ENCODE results near the gene GRM4.

The GRM4 gene

DNA sequence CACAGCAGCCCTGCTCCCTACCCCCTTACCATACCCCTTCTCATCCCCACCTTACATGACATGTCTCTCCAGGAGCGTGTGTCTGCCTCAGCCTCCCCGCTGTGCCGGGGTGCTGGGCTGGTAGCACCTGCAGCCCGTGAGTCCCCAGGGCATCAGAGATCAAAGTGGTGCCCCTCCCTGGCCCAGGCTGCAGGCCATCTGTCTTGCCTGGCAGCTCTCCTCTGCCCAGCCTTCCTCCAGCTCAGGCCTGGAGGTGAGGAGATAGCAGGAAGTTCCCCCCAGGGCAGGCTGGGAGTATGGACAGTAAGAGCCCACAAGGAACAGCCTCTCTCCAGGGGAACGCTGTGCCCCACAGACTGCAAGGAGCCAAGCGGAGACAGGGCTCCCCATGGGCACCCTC lies 35.3 kb downstream of the GRM4 start:
- DNase-seq (ENCODE audit: low read depth in 2 of 3, low spot score in 1 of 3): no peak

GRCh38 chr6:34108176-34108575 lies 37.7 kb downstream of the GRM4 start:
- no peak for DNase-seq (ENCODE audit: low read depth in 2 of 3, low spot score in 1 of 3)

DNA sequence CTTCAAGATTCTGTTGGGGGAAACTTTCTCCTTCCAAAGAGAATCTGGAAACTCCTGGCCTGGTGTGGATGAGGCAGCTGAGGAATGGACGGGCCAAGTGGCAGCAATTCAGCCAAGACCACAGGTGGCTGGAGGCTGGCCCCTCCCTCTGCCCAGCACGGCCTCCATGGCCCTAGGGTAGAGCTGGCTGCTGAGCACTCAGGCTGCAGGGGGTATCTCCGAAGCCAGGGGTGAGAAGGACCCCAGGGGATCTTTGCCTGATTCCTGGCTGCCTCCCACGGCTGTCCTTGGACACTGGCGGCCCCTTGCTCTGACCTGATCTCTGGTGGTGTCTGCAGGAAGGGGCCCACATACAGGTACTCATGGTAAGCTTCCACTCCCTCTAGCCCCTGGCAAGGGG lies 39.0 kb downstream of the GRM4 start:
- no peak for DNase-seq (ENCODE audit: low read depth in 2 of 3, low spot score in 1 of 3)

GRCh38 chr6:34106421-34106820 lies 39.5 kb downstream of the GRM4 start:
- DNase-seq (ENCODE audit: low read depth in 2 of 3, low spot score in 1 of 3): no peak

DNA sequence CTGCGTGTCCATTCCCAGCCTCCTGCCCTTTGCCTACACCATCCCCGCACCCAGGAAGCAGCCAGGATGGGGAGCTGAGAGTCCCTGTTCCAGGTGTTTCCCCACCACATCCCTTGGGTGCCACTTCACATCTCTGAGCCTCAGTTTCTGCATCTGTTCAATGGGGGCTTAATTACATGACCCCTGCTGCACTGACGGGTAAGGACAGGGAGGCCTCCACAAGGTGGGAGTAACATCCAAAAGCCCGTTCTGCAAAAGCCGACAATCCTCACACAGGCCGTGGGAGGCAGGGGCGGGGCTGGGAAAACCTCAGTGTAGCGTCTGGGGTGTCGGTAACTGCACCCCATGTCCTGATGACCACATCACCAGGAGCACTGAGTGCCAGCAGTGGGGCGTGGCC lies 41.3 kb downstream of the GRM4 start:
- no peak for DNase-seq (ENCODE audit: low read depth in 2 of 3, low spot score in 1 of 3)

- no peak for DNase-seq (ENCODE audit: low read depth in 2 of 3, low spot score in 1 of 3)
These were observed 41.7 kb downstream of the GRM4 start for GRCh38 chr6:34104186-34104585.

GRCh38 chr6:34103321-34103720 lies 42.6 kb downstream of the GRM4 start:
- no peak for DNase-seq (ENCODE audit: low read depth in 2 of 3, low spot score in 1 of 3)

- DNase-seq (ENCODE audit: low read depth in 2 of 3, low spot score in 1 of 3): no peak
These were observed 43.2 kb downstream of the GRM4 start for GRCh38 chr6:34102696-34103095.

DNA sequence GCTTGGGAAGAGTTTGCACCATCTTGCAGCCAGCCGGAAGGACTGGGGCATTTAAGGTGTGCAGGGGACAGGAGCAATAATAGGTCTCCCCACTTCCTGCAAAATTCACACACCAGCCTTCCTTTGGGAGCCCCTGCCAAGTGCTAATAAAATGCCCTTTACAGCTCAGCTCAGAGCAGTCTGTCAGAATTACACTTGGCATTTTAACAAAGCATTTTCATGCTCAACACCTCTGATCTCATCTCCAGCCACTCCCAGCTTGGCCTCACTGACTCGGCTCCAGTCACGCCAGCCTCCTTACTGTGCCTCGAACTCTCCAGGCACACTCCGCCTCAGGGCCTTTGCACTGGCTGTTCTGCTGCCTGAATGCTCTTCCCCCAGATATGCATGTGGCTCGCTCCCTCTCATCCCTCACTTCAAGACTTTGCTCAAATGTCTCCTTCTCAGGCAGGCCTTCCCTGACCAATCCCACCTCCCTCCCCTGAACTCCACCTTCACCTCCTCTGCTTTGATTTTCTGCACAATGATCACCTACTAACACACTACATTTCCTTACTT lies 43.7 kb downstream of the GRM4 start:
- DNase-seq (ENCODE audit: low read depth in 2 of 3, low spot score in 1 of 3): no peak

GRCh38 chr6:34100788-34101187 lies 45.1 kb downstream of the GRM4 start:
- DNase-seq (ENCODE audit: low read depth in 2 of 3, low spot score in 1 of 3): no peak

DNA sequence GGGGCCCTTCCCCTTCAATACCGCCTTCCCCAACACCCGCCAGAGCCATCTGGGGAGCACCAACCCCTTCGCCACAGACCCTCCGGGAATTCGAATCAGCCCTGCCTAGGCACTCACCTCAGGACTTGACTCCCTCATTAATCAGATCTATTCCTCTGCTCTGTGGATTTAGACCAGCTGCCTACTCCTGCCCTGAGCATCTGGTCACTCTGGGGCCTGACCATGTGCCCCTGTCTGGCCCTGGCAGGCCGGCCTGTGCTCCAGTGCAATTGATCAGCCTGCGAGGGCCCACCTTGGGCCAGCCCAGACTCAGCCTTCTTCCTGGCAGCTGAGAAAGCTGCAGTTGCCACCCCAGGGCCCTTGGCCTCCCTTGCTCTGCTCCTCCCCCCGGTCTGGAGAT lies 46.0 kb downstream of the GRM4 start:
- DNase-seq (ENCODE audit: low read depth in 2 of 3, low spot score in 1 of 3): no peak

- DNase-seq (ENCODE audit: low read depth in 2 of 3, low spot score in 1 of 3): no peak
These were observed 47.6 kb downstream of the GRM4 start for GRCh38 chr6:34098045-34098936.

DNA sequence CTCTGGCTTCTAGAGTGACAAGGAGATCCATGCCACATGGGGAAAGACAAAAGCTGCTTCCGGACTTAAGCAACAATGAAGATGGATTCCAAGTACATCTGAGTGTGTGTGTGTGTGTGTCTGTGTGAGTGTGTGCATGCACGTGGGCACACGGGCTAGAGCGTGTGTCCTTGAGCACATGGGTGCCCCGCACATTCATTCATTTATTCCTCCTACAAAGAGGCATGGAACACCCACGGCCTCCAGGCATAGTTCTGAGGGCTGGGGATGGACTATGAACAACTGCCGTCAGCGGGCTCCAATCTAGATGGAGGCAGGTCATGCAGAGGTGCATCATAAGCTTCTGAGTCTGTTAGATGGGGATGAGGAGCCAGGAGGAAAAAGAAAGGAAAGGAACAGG lies 49.1 kb downstream of the GRM4 start:
- no peak for DNase-seq (ENCODE audit: low read depth in 2 of 3, low spot score in 1 of 3)

DNA sequence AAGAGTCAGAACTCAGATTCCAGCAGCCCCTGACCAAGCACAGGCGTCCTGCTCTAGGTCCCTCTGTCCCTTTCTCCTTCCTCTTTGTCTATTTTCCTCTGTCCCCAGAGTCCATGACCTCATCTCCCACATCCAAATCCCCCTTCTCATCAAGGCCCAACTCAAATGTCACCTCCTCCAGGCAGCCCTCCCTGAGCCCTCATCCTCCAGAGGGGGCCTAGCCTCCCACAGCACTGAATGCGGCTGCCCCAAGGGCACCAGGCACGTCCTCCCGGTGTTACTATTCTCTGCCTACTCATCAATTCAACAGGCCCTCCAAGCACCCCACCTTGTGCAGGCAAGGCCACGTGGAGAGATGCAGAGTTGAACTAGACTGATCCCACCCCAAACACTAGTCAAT lies 49.7 kb downstream of the GRM4 start:
- DNase-seq (ENCODE audit: low read depth in 2 of 3, low spot score in 1 of 3): no peak

- no peak for DNase-seq (ENCODE audit: low read depth in 2 of 3, low spot score in 1 of 3)
These were observed 50.1 kb downstream of the GRM4 start for GRCh38 chr6:34095741-34096140.

DNA sequence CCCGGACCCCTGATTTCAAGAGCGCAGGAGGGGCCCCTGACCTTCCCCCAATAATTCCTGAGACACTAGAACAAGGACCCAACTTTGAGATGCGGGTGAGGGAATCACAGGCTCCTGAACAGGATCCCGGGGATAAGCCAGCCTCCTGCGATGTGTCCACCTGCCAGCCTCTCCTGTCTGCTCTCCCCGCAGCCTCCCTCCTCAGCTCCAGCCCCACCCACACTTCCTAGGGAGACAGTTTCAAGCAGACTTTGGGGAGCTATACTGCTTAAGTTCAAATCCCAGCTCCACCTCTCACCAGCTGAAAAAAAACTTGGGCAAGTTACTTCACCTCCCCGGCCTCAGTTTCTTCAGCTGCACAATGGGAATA lies 50.8 kb downstream of the GRM4 start:
- DNase-seq (ENCODE audit: low read depth in 2 of 3, low spot score in 1 of 3): no peak

DNA sequence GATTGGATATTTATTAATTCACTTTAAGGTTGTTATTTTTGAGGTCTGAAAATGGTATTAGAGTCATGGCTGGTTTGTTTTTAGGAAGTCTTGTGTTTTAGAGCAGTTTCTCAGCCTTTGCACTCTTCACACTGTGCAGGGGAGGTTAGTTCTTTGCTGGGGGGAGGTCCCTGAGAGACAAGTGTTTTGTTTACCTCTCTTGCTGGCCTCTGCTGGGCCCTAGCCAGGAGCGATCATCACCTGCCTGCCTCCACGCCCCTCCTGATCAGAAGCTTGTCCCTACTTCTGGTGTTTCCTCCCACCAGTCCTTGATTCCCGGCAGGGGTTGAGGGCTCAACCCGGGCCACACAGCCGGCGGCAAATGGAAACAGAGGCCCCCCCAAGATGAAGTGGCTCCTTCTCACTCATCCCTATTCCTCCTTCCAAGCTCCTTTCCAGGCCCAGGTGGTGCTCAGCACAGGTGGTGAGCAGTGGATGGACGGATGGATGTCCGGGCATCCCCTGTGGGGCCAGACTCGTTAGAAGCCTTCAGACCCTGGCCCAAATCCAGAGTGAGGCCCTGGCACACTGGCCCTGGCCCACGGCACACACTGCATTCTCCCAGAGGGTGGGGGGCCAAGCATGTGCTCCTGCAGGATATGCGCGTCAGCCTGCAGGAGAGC lies 51.3 kb downstream of the GRM4 start:
- DNase-seq (ENCODE audit: low read depth in 2 of 3, low spot score in 1 of 3): no peak

- DNase-seq (ENCODE audit: low read depth in 2 of 3, low spot score in 1 of 3): no peak
These were observed 51.9 kb downstream of the GRM4 start for GRCh38 chr6:34093854-34094430.

DNA sequence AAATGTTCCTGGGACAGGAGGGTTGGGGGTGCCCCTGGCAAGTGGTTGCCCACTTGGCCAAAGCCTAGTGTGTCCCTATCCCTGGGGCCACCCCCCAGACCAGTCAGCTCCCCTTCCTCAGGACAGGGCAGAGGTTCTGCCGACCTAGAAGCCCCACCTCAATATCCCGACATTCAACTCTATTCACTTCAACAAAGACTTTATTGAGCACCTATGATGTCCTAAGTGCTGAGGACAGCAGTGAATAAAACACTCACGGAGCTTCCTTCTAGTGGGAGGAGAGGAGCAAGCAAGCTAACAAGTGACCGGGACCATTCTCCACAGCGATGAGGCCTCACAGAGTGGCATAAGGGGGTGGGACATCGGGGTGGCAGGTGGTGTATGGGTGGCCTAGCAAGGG lies 52.7 kb downstream of the GRM4 start:
- DNase-seq (ENCODE audit: low read depth in 2 of 3, low spot score in 1 of 3): no peak

GRCh38 chr6:34092631-34093030 lies 53.3 kb downstream of the GRM4 start:
- DNase-seq (ENCODE audit: low read depth in 2 of 3, low spot score in 1 of 3): no peak

DNA sequence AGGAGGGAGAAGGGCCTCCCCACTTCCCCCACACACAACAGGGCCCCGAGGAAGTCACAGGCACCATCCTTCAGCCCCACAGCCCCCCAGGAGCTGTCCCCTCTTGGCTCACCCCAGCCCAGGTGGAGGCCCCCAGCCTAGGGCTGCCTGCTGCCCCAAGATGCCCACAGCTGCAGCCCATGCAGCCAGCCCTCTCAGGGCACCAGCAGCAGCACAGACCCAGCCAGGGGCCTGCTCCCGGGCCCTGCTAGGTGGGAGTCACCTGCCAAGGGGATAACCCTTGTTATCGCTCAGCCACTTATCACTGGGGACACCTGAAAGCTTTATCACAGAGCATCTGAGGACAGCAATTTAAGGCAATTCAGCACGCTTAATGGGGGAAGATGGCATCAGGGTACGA lies 55.0 kb downstream of the GRM4 start:
- DNase-seq (ENCODE audit: low read depth in 2 of 3, low spot score in 1 of 3): no peak

DNA sequence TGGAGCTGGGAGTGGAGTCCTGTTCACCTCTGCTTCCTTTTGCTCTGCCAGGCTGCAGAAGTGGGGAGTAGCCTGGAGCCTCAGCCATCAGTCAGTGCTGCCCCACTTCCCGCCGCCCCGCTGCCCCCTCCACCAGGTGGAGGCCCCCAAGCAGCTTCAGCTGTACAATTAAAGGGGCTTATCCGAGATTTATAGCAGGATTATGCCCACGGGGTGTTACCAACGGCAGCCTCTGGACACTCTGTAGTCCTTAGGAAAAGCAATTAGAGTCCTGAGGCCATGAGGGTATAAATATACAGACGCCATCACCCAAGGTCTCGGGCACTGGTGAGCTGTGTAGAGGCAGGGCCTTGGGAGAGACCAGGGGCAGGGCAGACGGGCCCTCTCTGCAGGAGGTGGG lies 55.4 kb downstream of the GRM4 start:
- DNase-seq (ENCODE audit: low read depth in 2 of 3, low spot score in 1 of 3): no peak
